Calu3 (cell line): ENCODE data around the gene CEP128. TPM values are rescaled to one million over a fixed set of nuclear protein-coding genes. Genes with fewer than 3 reads are reported as not detected.

Source experiments
- BruUV-seq: library from RNA; stranded (reverse); fragments of 400-500 nt; replicated peaks from 2 replicates; lab custom pipeline; 2021; lab: Mats Ljungman, UMichigan
- CTCF ChIA-PET: fragments of 300-600 bp; sonication (Branson Sonifier 250); formaldehyde crosslinking; loops from one replicate; lab custom pipeline; 2022; ENCODE audit warnings: antibody characterized with exemption; lab: Charles Lee
- DNase-seq: peaks from one replicate; pipeline ENCODE4 v3.0.0; 2022
- H3K27ac Mint-ChIP-seq: one replicate; pipeline ENCODE4 v1.8.0; 2022; ENCODE audit warnings: mixed read lengths; ENCODE audit not compliant: unreplicated experiment
- H3K27me3 Mint-ChIP-seq: one replicate; pipeline ENCODE4 v1.8.0; 2022; ENCODE audit warnings: mixed read lengths; ENCODE audit not compliant: unreplicated experiment
- H3K36me3 Mint-ChIP-seq: one replicate; pipeline ENCODE4 v1.8.0; 2022; ENCODE audit warnings: mild to moderate bottlenecking, moderate library complexity, mixed read lengths; ENCODE audit not compliant: insufficient read depth, unreplicated experiment
- H3K4me1 Mint-ChIP-seq: one replicate; pipeline ENCODE4 v1.8.0; 2022; ENCODE audit warnings: mild to moderate bottlenecking, low read depth, mixed read lengths; ENCODE audit not compliant: unreplicated experiment
- H3K4me3 Mint-ChIP-seq: one replicate; pipeline ENCODE4 v1.8.0; 2022; ENCODE audit warnings: mild to moderate bottlenecking, low read depth, moderate library complexity, mixed read lengths; ENCODE audit not compliant: unreplicated experiment
- H3K9me3 Mint-ChIP-seq: one replicate; pipeline ENCODE4 v1.8.0; 2022; ENCODE audit warnings: low read depth, mixed read lengths; ENCODE audit not compliant: unreplicated experiment
- intact Hi-C: fragments of 100-400 bp; cut with micrococcal nuclease; formaldehyde crosslinking; loops from one replicate; pipeline ENCODE4 v1.10.0; 2022; ENCODE audit not compliant: unreplicated experiment
- total RNA-seq: library from RNA; stranded (reverse); gene quantifications from 2 replicates; pipeline ENCODE4 v1.2.3, GENCODE V29; 2022
- TF ChIP-seq, protein P1 (sequence below): fragments of 200-600 bp; IDR thresholded peaks from one replicate; pipeline ENCODE4 v1.8.0; 2022; ENCODE audit warnings: antibody characterized with exemption; ENCODE audit not compliant: unreplicated experiment

Gene CEP128
- total RNA-seq, 1 experiment from 2014 or later, result 22.9 TPM

DNA sequence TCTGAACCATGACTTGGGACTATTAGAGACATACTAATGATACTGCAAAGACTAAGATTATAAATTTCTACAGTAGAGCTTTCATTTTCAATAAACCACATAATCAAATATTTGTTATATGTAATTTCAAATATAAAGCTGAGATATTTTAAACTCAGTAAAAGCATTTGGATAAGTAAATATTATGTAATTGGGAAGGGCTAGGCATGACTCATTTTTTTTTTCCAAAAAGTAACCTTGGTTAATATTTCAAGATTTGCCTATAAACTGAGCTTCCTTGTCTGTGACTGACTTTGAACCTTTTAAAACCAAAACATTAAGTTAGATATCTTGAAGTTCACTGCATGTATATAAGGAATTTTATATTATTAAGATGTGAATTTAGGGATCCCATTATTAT is 332.5 kb downstream of the CEP128 start:
- Mint-ChIP-seq H3K27ac (no peak overlapping the region), H3K27me3 (no peaks in the 10 kb centered on the region), H3K4me3 (no peak overlapping the region), H3K9me3 (no peaks in the 10 kb centered on the region), H3K4me1 (peaks cover 16% of the 10 kb centered on the region), H3K36me3 (no peaks in the 10 kb centered on the region)
- CTCF ChIA-PET, result no interaction called here
- no peak for DNase-seq
- TF ChIP-seq, protein P1, sequence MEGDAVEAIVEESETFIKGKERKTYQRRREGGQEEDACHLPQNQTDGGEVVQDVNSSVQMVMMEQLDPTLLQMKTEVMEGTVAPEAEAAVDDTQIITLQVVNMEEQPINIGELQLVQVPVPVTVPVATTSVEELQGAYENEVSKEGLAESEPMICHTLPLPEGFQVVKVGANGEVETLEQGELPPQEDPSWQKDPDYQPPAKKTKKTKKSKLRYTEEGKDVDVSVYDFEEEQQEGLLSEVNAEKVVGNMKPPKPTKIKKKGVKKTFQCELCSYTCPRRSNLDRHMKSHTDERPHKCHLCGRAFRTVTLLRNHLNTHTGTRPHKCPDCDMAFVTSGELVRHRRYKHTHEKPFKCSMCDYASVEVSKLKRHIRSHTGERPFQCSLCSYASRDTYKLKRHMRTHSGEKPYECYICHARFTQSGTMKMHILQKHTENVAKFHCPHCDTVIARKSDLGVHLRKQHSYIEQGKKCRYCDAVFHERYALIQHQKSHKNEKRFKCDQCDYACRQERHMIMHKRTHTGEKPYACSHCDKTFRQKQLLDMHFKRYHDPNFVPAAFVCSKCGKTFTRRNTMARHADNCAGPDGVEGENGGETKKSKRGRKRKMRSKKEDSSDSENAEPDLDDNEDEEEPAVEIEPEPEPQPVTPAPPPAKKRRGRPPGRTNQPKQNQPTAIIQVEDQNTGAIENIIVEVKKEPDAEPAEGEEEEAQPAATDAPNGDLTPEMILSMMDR, result no peak
- intact Hi-C loops, result no loop called here
- no TSS peak for BruUV-seq

DNA sequence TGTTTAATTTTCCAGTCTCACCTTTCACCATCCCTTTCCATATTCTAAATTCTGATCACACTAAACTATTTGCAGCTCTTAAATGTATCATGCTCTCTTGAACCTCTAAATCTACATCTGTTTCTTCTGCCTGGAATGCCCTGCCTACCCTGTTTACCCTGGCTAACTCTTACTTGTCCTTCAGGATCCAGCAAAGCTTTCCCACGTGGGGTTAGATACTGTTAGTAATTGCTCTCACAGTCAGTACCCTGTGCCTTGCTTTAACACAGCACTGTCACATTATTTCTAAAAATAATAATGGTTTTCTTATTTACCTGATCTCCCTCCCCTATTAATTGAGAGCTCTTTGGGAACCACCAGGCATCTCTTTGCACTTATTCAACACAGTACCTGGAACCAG is 333.0 kb downstream of the CEP128 start:
- Mint-ChIP-seq H3K27ac (no peak overlapping the region), H3K4me3 (no peak overlapping the region), H3K9me3 (no peaks in the 10 kb centered on the region), H3K36me3 (no peaks in the 10 kb centered on the region), H3K4me1 (peaks cover 16% of the 10 kb centered on the region), H3K27me3 (no peaks in the 10 kb centered on the region)
- no TSS peak for BruUV-seq
- intact Hi-C loops, result no loop called here
- no peak for DNase-seq
- CTCF ChIA-PET, result no interaction called here
- TF ChIP-seq, protein P1, result no peak

DNA sequence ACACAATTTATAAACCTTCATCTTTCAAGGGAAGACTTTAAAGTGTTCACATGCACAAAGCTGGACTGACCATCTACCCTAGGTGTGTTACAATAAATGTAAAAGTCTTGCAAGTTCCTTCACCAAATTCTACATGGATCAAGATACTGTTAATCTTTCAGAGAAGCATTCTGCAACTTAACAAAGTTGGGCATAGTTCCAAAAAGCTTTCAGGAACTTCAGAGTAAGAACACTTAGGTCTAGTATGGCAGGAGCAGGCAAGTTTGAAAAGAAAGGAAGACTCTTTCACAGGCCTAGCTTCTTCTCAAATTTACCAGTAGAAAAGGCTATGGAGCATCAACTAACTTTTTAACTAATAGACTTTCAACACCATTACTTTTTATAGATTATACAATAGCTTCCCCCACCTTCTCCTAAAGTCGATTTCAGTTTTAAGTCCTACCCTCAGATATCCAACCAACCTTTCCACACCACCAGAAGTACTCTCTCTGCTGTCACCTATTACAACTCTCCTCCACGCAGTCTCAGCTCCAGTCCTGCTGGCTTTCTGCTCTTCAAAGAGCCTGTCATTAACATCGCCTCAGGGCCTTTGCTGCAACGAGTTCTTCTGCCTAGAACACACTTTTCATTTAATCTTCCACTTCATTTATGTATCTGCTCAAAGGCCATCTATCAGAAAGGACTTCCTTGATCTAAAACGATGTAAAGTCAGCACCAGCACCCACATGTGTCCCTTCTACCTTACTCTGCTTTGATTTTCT is 333.9 kb downstream of the CEP128 start:
- no TSS peak for BruUV-seq
- Mint-ChIP-seq H3K4me1 (peaks cover 16% of the 10 kb centered on the region), H3K4me3 (no peak overlapping the region)

DNA sequence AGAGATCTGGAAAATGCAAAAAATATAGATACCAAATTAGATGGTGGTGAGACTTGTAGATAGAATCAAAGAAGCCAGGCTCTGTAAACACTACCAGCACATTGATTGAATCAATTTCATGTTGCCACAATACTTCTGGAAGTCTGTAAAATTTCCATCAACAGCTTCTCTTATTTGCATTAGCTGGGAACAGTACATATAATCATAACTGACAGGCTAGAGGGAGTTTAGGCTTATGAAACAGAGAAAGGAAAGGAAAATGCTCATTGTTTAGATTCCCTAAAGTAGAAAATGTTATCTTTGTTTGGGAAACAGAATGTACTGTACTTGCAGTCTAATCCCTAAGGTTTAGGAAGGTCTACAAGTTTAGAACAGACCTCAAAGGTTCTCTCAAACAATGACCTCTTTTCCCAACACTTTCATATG is 335.2 kb downstream of the CEP128 start:
- intact Hi-C loops, result no loop called here
- CTCF ChIA-PET, result no interaction called here
- TF ChIP-seq, protein P1, result no peak

More for the DNA sequence above, 333.9 kb downstream of the CEP128 start:
- no peaks in the 10 kb centered on the region for H3K36me3 Mint-ChIP-seq
- intact Hi-C loops, result no loop called here
- no peak overlapping the region for H3K27ac Mint-ChIP-seq
- H3K9me3 Mint-ChIP-seq, result no peaks in the 10 kb centered on the region
- DNase-seq, result no peak
- CTCF ChIA-PET, result no interaction called here
- H3K27me3 Mint-ChIP-seq, result no peaks in the 10 kb centered on the region
- TF ChIP-seq, protein P1, result no peak

More for the DNA sequence above, 335.2 kb downstream of the CEP128 start:
- no TSS peak for BruUV-seq
- H3K4me1 Mint-ChIP-seq, result peaks cover 16% of the 10 kb centered on the region
- no peaks in the 10 kb centered on the region for H3K36me3 Mint-ChIP-seq
- H3K9me3 Mint-ChIP-seq, result no peaks in the 10 kb centered on the region
- no peaks in the 10 kb centered on the region for H3K27me3 Mint-ChIP-seq
- no peak overlapping the region for H3K27ac Mint-ChIP-seq
- H3K4me3 Mint-ChIP-seq, result no peak overlapping the region
- DNase-seq, result no peak
